HG03575 (cell line): Measurements from ENCODE around the gene NPTXR.
"Not testable (repeated sequence)": the region's sequence is repeated elsewhere in the genome, so short reads cannot be mapped to it uniquely, and the experiment has no call there.

Source experiments
- ATAC-seq: cut with Tn5 transposase; IDR thresholded peaks from one replicate; pipeline ENCODE4 v1.9.1; 2021; ENCODE audit not compliant: unreplicated experiment, insufficient number of reproducible peaks, low FRiP score; ENCODE audit errors: extremely low read depth

Gene NPTXR

GRCh38 chr22:38859581-38860282 is 15.9 kb upstream of the NPTXR start:
- no peak for ATAC-seq

DNA sequence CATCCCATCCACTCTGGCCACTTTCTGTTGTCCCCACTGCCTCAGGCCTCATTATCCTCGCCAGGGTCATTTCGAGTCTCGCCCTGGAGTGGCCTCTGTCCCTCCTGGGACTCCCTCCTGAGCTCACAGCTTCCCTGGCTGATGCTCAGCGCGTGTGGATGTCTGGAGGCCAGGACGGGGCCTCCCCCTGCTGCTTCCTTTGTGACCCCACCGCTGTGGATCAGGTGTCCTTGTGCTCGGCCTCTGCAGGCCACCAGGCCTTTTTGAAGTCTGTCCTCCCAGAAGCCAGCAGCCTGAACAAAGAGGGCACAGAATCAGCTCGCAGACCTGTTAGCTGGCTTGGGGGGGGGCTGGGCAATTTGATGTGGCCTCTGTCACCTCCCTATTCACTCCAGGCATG is 14.7 kb upstream of the NPTXR start:
- no peak for ATAC-seq

GRCh38 chr22:38854476-38854875 is 10.6 kb upstream of the NPTXR start:
- ATAC-seq = not testable (repeated sequence)

- ATAC-seq = not testable (repeated sequence)
Measured at GRCh38 chr22:38853883-38854282, 10.1 kb upstream of the NPTXR start.

DNA sequence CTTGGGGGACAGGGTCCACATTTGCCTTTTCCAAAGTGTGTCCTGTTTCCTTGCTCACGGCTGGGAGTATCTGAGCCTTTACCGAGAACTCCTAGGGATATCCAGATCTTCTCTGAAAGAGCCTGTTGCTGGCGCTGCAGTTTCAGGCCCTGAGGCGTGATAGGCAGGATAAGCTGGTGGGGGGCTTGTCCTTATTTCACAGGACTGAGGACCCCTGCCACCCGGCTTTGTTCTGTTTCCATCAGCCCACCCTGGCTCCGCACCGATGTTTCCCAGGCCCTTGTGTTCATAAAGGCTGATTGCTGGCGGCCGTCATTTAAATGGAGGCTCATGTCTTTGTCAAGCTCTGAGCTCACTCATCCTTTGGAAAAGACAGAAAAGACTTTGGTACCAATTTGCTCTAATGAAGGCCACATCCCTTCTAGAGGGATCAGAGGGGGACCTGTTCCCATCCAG is 9.4 kb upstream of the NPTXR start:
- ATAC-seq = no peak

GRCh38 chr22:38852522-38852921 is 8.7 kb upstream of the NPTXR start:
- ATAC-seq = no peak

DNA sequence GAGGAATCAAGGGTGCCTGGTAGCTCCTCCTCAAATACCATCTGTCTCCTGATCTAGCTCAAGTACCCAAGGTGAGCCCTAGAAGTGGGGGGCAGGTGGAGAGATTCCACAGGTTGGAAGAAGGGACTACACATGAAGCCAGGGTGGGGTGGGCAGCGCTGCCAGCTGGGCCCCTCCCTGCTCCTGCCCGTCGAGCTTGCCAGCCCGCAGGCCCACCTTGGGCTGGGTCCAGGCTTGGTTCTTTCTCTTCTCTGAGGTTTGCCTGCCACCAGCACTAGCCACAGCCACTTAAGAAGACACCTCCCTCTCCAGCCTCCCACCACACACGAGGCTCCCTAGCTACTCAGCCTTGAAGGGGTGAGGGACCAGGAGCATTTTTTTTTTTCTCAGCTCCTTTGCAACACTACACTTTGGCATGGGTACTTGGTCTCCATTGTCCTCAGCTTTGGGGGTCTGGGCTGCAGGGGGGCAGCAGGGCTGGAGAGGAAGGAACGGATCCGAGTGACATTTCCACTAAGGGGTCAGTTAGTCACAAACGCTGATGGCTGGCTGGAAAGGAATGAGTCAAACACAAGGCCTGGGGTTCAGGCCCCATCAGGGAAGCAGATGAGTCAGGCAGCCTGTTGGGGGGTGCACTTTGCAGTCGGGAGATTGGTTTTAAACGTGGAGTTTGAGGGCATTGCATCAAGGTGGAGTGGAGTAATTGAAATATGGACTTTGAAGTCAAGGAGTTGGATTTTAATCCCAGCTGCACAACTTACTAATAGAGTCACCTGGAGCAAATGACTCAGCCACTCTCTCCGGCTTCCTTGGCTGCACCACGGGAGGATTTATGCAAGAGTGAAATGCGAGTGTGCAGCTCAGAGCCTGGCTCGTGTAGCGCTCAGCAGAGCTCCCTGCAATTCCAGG is 7.4 kb upstream of the NPTXR start:
- no peak for ATAC-seq

DNA sequence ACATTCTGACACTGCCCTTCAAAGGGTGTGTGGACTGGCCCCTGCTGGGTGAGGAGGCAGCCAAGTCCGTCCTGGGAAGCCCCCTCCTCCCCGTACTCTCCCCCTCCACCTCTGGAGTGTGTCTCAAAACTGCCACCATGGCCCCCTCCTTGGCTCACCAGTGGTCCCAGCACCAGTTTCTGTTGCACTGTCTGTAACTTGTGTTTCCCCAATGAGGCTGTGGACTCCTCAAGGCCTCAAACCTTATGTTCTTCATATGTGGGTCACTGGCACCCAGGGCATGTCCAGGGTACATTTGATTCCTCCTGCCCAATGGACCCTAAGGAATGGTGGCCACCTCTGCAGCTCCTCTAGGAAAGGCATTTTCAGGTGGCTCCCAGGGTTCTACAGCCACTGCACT is 6.6 kb upstream of the NPTXR start:
- ATAC-seq = no peak

- no peak for ATAC-seq
Measured at GRCh38 chr22:38849811-38850210, 6.0 kb upstream of the NPTXR start.

- no peak for ATAC-seq
Measured at GRCh38 chr22:38846412-38846811, 2.6 kb upstream of the NPTXR start.

DNA sequence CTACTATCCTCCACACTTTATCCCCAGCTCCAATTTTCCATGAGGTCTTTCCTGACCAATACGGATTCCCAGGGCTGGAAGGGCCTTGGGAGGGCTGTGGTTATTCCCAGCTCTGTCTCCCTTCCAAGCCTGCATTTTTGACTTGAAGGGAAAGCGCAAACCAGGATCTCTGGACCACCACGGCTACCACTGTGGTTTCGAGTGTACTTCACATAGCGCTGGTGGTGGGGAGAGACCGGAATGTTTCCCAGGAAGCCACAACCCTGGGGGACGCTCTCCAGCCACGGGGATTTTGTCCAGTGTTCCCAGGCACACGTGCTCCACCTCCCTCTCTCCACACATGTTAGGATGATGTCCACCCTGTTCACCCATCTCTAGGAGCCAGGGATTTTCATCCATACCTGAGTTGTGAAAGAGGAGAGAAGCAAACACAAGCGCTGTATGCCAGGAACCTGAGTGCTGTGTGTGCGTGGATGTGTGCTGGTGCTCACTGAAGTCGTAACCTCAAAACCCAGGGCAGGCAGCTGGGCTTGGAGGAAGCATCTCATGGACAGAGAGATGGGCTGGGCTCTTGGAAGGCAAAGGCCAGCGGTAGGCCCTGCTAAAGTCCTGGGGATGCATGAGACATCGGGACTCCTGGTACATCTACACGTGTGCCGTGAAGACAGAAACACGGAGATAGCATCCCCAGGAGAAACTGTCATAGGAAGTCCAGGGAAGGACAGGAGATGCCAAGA is 1.3 kb upstream of the NPTXR start:
- no peak for ATAC-seq

- no peak for ATAC-seq
Measured at GRCh38 chr22:38844315-38845003, 631 bp upstream of the NPTXR start.

DNA sequence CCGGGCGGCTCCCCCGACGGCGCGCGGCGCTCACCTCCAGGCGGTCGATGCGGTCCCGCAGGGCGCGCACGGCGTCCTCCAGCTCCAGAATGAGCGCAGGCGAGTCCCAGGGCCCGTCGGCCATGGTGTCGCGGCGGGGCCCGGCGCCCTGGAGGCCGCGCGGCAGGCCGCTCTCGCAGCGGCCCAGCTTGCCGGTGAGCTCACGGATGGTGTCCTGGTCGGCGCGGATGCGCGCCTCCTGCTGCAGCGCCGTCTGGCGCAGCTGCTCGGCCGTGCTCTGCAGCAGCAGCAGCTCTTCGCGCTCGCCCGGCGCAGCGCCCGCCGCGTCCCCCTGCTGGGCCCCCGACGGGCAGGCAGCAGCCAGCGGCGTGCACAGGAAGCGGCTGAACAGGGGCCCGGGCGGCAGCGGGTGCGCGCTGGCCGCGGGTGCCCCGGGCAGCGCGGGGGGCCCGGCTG is 599 bp downstream of the NPTXR start:
- no peak for ATAC-seq

DNA sequence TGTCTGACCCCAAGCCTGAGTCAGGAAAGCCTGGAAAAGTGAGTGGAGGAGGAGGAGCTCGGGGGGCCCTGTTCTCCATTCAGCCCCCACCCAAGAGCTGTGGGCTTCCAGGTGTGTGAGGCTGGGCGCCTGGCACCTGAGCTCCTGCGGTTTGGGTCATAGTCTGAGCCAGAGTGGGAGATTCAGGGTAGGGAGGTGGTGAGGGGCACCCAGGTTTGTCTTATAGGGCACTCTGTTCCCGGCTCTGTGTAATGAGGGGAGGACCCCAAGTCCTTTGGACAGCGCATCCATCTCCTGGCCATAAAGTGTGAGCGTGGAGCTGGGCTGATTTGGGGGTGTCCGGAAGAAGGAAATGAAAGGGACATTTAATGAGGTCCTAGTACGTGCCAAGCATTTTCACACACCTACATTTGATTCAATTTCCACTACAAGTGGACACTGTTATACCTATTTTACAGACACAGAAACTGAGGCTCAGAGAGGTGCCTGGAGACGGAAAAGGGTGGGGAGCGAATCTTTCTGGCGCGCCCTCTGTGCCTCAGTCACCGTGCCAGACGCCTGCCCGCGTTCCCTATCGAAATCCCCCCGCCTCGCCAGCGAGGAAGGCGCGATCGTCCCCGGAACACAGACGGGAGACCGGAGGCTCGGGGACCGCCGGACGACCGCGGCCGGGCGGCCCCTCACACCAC is 1.2 kb downstream of the NPTXR start:
- no peak for ATAC-seq

- no peak for ATAC-seq
Measured at GRCh38 chr22:38841635-38842034, 2.2 kb downstream of the NPTXR start.

- no peak for ATAC-seq
Measured at GRCh38 chr22:38841211-38841610, 2.6 kb downstream of the NPTXR start.

DNA sequence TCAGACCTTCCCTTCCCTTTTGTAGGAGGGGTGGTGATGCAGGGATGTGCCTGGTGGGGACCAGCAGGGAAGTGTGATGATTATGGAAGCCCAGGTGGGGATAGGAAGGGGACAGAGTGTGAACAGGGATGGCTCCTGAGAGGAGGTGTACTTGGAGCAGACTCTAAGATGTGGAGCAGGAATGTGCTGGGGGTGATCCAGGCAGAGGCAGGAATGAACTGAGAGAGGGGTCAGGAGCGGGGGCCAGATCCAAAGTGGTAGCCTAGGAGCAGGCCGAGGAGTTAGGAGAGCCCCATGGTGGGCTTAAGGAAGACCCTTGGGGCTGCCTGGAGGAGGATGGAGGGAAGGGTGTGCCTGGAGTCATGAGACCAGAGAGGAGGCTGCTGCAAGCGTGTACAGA is 3.7 kb downstream of the NPTXR start:
- ATAC-seq = no peak

DNA sequence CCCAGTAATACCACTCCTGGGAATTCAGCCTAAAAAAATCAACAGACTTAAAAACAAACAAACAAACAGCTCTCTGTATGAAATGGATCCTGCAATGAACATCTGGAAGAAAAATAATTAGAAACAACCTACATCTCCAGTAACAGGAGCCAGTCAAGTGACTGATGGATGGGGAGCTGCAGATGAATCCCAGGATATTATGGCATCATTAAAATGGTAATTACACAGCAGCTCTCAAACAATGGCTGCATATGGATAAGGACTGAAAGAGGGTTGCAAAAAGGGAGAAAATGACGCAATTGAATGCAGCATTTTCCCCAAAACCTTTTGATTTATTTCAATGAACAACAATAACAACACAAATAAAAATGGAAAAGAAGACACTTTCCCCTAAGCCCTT is 4.1 kb downstream of the NPTXR start:
- no peak for ATAC-seq
